ENCODE measurements around the gene SLC25A4. TPM values are rescaled to one million over a fixed set of nuclear protein-coding genes. Genes with fewer than 3 reads are reported as not detected.

The SLC25A4 gene
- total RNA-seq, 4 donors from 2014 or later, result 122 to 180 (median 157) TPM

DNA sequence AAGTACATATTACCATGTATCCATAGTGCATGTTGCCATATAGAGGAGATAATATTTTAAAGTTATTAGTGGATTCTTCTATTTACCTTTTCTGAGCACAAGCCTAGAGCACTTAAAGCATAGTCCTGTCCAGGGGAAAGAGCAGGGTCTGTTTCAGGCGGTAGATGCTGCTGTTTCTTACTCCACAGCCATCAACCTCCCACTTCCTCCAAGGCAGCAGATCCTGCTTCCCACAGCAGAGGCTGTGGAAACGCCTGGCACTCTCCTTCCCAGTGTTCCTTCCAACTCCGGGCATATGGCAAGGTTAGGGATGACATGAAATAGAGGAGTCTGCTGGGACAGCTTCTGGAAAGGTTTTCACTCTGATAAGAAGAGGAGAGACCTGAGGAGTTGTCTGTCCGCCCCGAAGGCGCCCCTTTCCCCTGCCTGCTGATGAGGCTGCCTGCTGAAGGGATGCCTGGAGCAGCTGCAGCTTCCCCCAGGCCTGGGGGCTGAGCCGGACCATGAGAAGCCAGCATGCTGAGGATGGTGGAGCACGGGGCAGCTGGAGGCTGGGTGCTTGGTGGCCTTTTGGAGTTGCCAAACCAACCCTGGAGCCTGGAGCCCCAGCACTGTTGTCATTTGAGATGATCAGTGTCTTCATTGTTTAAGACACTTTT, 43.9 kb upstream of the SLC25A4 start:
- Histone ChIP-seq H3K4me3 (no peak overlapping the region), H3K4me1 (no peaks in the 10 kb centered on the region), H3K36me3 (no peaks in the 10 kb centered on the region), H3K27me3 (no peaks in the 10 kb centered on the region), H3K27ac (no peak overlapping the region), H3K9me3 (no peaks in the 10 kb centered on the region)
- ATAC-seq, result no peak
- TF ChIP-seq EP300 (IDR thresholded peaks at IDR 0.05) (no peak), CTCF (IDR thresholded peaks at IDR 0.05) (no peak), POLR2A (IDR thresholded peaks at IDR 0.05) (no peak), POLR2AphosphoS5 (IDR thresholded peaks at IDR 0.05) (no peak)
- whole genome bisulfite sequencing, 2 donors (ENCODE audit: low coverage in 1 of 2), result 46 to 83% methylated on average over 1 to 5 of the region's 8 CpGs

DNA sequence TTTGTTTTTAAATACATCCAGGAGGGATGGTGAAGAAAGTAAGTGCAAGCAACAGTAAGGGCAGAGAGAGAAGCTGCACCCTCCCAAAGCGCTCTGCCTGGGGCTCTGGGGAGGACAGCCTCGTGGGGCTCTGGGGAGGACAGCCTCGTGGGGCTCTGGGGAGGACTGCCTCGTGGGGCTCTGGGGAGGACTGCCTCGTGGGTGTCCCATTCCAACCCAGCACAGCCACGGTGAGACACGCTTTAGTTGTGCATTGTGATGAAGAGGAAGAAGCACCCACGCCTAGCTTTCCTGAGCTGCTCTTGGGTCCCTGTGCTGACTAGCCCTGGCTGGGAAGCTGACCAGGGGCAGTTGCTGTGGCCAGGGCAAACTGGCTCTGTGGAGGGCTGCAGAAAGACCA, 43.1 kb upstream of the SLC25A4 start:
- TF ChIP-seq POLR2AphosphoS5 (IDR thresholded peaks at IDR 0.05) (no peak), POLR2A (IDR thresholded peaks at IDR 0.05) (no peak), EP300 (IDR thresholded peaks at IDR 0.05) (no peak), CTCF (IDR thresholded peaks at IDR 0.05) (no peak)
- Histone ChIP-seq H3K36me3 (no peaks in the 10 kb centered on the region), H3K4me1 (no peaks in the 10 kb centered on the region), H3K27ac (no peak overlapping the region), H3K9me3 (no peaks in the 10 kb centered on the region), H3K27me3 (no peaks in the 10 kb centered on the region), H3K4me3 (no peak overlapping the region)
- 52% methylated on average over 5 of the region's 8 CpGs; no CpG with 5 or more reads in 1 of the 2 donors for WGBS, 2 donors (ENCODE audit: low coverage in 1 of 2)
- ATAC-seq, result no peak

DNA sequence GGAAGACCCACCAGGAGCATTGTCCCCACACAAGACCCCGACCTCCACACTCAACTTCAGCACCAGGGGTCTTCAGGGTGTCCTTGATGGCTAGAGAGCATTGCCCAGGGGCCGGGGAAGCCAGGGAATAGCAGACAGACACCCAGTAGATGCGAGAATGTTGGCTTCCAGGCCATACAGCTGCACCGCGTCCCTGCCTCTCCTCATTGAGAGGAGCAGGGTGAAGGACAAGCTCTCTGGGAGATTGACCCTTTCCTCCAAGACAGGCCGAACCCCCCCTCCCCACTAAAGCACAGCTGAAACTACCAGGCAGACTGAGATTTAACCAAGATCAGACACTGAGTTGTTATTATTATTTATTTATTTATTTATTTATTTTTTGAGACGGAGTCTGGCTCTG, 42.6 kb upstream of the SLC25A4 start:
- no peaks in the 10 kb centered on the region for H3K27me3 ChIP-seq
- TF ChIP-seq POLR2AphosphoS5 (IDR thresholded peaks at IDR 0.05) (no peak), EP300 (IDR thresholded peaks at IDR 0.05) (no peak), CTCF (IDR thresholded peaks at IDR 0.05) (no peak), POLR2A (IDR thresholded peaks at IDR 0.05) (no peak)
- no peaks in the 10 kb centered on the region for H3K4me1 ChIP-seq
- H3K9me3 ChIP-seq, result no peaks in the 10 kb centered on the region
- no peak for ATAC-seq
- WGBS, 2 donors (ENCODE audit: low coverage in 1 of 2), result 88 to 100% methylated on average over 1 to 2 of the region's 7 CpGs
- no peaks in the 10 kb centered on the region for H3K36me3 ChIP-seq
- H3K4me3 ChIP-seq, result no peak overlapping the region
- no peak overlapping the region for H3K27ac ChIP-seq

GRCh38 chr4:185101354-185101890, 41.6 kb upstream of the SLC25A4 start:
- no peak overlapping the region for H3K4me3 ChIP-seq
- TF ChIP-seq POLR2AphosphoS5 (IDR thresholded peaks at IDR 0.05) (no peak), EP300 (IDR thresholded peaks at IDR 0.05) (no peak), POLR2A (IDR thresholded peaks at IDR 0.05) (no peak), CTCF (IDR thresholded peaks at IDR 0.05) (no peak)
- no peaks in the 10 kb centered on the region for H3K36me3 ChIP-seq
- no peaks in the 10 kb centered on the region for H3K4me1 ChIP-seq
- H3K9me3 ChIP-seq, result no peaks in the 10 kb centered on the region
- no peaks in the 10 kb centered on the region for H3K27me3 ChIP-seq
- 89 to 100% methylated on average over 4 to 6 of the region's 9 CpGs for WGBS, 2 donors (ENCODE audit: low coverage in 1 of 2)
- no peak for ATAC-seq
- H3K27ac ChIP-seq, result no peak overlapping the region

DNA sequence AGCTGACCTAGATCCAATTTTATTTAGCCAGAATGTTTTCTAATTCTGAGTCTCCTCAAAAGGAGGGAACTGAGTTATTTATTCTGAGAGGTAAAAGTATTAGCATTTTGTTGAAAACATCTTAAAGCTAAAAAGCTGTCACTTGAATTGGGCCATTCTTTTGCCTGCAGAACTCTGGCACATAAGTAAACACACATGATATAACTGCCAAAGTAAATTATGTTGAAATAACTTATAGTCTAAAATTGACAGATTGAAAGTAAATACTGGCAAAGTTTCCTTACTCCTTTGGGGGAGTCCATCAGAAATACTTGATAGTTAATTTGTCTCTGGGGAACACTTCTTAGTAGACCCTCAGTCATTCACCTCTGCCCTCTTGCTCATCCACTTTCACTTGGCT, 38.3 kb upstream of the SLC25A4 start:
- no peaks in the 10 kb centered on the region for H3K9me3 ChIP-seq
- H3K4me1 ChIP-seq, result no peaks in the 10 kb centered on the region
- TF ChIP-seq CTCF (IDR thresholded peaks at IDR 0.05) (no peak), POLR2A (IDR thresholded peaks at IDR 0.05) (no peak), EP300 (IDR thresholded peaks at IDR 0.05) (no peak), POLR2AphosphoS5 (IDR thresholded peaks at IDR 0.05) (no peak)
- H3K27me3 ChIP-seq, result no peaks in the 10 kb centered on the region
- no peak overlapping the region for H3K4me3 ChIP-seq
- H3K27ac ChIP-seq, result no peak overlapping the region
- no peak for ATAC-seq
- H3K36me3 ChIP-seq, result no peaks in the 10 kb centered on the region
